ENCODE data around the gene HDHD3.
"Not testable (repeated sequence)": the region's sequence is repeated elsewhere in the genome, so short reads cannot be mapped to it uniquely, and the experiment has no call there.

Gene HDHD3

DNA sequence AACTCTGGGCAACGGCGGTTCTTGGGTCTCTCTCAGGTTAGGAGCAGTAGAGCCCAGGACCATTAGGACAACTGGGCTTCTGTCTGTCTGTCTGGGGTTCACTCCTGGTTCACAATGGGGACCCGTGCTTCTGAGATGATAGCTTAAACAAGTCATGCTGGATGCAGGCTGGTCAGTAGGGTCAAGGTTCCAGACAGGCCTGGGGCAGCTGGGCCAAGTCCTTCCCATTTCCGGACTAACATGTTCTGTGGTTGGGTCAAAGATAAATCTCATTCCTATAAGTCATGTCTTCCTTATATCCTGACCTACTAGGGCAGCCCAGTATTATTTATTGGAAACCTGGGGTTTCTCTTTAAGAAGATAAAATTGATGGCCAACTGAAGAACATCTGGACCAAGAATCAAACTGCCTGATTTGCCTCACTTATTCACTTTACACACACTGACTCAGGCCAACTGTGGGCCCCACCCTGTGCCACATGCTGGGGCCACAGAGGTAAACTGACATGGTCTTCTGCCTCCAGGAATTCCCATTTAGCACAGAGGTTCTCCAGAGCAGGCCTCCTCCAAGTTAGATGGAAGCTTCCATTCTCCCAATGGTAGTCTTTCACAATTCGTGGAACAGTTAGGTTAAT, 8.3 kb downstream of the HDHD3 start:
- POLR2A ChIA-PET = no interaction called here
- no peak for DNase-seq (ENCODE audit: low read depth, low spot score)
- H3K4me3 ChIP-seq (ENCODE audit: low read depth, low read length) = no peak overlapping the region
- TF ChIP-seq, protein P1, sequence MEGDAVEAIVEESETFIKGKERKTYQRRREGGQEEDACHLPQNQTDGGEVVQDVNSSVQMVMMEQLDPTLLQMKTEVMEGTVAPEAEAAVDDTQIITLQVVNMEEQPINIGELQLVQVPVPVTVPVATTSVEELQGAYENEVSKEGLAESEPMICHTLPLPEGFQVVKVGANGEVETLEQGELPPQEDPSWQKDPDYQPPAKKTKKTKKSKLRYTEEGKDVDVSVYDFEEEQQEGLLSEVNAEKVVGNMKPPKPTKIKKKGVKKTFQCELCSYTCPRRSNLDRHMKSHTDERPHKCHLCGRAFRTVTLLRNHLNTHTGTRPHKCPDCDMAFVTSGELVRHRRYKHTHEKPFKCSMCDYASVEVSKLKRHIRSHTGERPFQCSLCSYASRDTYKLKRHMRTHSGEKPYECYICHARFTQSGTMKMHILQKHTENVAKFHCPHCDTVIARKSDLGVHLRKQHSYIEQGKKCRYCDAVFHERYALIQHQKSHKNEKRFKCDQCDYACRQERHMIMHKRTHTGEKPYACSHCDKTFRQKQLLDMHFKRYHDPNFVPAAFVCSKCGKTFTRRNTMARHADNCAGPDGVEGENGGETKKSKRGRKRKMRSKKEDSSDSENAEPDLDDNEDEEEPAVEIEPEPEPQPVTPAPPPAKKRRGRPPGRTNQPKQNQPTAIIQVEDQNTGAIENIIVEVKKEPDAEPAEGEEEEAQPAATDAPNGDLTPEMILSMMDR (IDR thresholded peaks at IDR 0.05; ENCODE audit: insufficient read depth, low read length, missing control alignments) = no peak
- CTCF ChIA-PET = interaction anchor here (3.0 kb wide), 1 partner anchor 33 kb away, joined by 10 read pairs; the partner anchor contains the start of gene ALAD

DNA sequence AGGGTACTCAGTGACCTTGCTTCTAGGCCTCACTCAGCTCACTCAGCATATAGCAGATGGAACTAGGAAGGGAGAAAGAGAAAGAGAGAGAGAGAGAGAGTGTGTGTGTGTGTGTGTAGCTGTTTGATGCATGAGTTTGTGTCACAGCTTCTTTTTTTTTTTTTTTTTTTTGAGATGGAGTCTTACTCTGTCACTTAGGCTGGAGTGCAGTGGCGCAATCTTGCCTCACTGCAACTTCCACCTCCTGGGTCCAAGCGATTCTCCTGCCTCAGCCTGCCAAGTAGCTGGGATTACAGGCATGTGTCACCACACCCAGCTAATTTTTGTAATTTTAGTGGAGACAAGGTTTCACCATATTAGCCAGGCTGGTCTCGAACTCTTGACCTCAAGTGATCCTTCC, 11.1 kb downstream of the HDHD3 start:
- not testable (repeated sequence) for H3K4me3 ChIP-seq (ENCODE audit: low read depth, low read length); DNase-seq (ENCODE audit: low read depth, low spot score)
- ChIA-PET POLR2A (interaction anchor here (0.8 kb wide), 1 partner anchor 44 kb away, joined by 4 read pairs; the partner anchor contains the start of genes C9orf43 and POLE3), CTCF (interaction anchor here (0.9 kb wide), 2 partner anchors 10 to 40 kb away, joined by 3 to 4 read pairs; no protein-coding TSS in a partner anchor)

DNA sequence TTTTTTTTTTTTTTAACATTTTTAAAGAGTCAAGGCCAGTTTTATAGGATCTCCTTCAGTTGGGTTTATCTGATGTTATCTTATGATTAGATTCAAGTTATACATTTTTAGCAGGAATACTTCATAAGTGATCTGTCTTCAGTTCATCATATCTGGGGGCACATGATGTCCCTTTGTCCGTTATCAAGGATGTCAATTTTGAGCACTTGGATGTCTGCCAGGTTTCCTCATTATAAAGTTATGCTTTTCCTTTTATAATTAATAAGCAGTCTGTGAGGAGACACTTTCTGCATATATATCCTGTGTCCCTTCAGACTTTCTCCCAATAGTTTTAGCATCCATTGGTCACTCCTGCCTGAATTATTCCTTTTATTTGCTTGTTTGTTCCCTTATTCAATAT, 11.8 kb downstream of the HDHD3 start:
- ChIA-PET POLR2A (interaction anchor here (0.7 to 0.8 kb wide), 2 partner anchors 45 to 1766 kb away, joined by 4 read pairs; partner anchors contain the start of genes C9orf43, POLE3 and PTGR1), CTCF (interaction anchor here (0.9 to 1.8 kb wide), 2 partner anchors 9 to 37 kb away, joined by 3 to 4 read pairs; no protein-coding TSS in a partner anchor)
- no peak overlapping the region for H3K4me3 ChIP-seq (ENCODE audit: low read depth, low read length)
- no peak for DNase-seq (ENCODE audit: low read depth, low spot score)
- TF ChIP-seq, protein P1 (IDR thresholded peaks at IDR 0.05; ENCODE audit: insufficient read depth, low read length, missing control alignments) = no peak

DNA sequence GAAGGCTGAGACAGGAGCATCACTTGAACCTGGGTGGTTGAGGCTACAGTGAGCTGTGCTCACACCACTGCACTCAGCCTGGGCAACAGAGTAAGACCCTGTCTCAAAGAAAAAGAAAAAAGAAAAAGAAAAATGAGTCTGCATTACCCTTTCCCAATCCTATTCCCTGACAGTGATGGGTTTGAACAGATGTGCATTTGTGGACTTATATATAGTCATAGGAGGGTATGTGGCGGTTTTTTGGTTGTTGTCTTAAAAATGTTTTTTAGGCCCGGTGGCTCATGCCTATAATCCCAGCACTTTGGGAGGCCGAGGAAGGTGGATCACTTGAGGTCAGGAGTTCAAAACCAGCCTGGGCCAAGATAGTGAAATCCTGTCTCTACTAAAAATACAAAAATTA, 13.4 kb downstream of the HDHD3 start:
- no peak for DNase-seq (ENCODE audit: low read depth, low spot score)
- CTCF ChIA-PET = interaction anchor here (1.8 kb wide), 1 partner anchor 39 kb away, joined by 4 read pairs; no protein-coding TSS in a partner anchor
- TF ChIP-seq, protein P1 (IDR thresholded peaks at IDR 0.05; ENCODE audit: insufficient read depth, low read length, missing control alignments) = no peak
- no peak overlapping the region for H3K4me3 ChIP-seq (ENCODE audit: low read depth, low read length)
- POLR2A ChIA-PET = interaction anchor here (0.7 kb wide), 1 partner anchor 20 kb away, joined by 3 read pairs; no protein-coding TSS in a partner anchor

DNA sequence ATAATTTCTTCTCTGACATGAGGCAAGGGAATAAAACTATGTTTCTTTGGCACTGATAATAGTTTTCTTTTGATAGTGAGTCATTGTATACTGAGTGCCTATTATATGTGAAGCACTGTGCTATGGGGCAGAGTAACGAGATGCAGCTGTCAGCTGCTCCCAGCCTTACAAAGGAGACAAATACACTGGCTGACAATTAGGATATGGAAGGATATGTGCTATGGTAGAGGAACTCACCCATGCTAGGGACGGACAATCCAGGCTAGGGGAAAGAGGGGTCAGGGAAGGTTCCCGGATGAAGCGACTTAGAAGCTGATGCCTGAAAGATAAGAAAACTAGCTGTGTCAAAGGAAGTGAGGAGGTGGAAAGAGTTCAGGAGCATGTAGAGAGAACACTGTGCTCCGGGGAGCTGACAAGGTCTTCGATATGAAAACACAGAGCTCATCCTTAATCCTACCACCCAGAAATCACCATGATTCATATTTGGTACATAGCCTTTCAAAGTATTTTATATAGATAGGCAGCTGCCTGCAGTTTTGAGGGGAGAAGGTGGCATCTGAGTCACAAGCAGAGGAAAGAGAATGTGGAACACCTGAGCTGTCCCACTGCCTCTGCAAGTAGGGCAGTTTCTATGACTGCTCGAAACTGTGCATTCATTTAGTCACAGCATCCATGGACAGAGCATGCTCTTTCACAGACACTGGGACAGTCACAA, 15.3 kb downstream of the HDHD3 start:
- ChIA-PET POLR2A (interaction anchor here (0.6 kb wide), 1 partner anchor 248 kb away, joined by 5 read pairs; no protein-coding TSS in a partner anchor), CTCF (no interaction called here)
- TF ChIP-seq, protein P1 (IDR thresholded peaks at IDR 0.05; ENCODE audit: insufficient read depth, low read length, missing control alignments) = no peak
- H3K4me3 ChIP-seq (ENCODE audit: low read depth, low read length) = no peak overlapping the region
- DNase-seq (ENCODE audit: low read depth, low spot score) = no peak

DNA sequence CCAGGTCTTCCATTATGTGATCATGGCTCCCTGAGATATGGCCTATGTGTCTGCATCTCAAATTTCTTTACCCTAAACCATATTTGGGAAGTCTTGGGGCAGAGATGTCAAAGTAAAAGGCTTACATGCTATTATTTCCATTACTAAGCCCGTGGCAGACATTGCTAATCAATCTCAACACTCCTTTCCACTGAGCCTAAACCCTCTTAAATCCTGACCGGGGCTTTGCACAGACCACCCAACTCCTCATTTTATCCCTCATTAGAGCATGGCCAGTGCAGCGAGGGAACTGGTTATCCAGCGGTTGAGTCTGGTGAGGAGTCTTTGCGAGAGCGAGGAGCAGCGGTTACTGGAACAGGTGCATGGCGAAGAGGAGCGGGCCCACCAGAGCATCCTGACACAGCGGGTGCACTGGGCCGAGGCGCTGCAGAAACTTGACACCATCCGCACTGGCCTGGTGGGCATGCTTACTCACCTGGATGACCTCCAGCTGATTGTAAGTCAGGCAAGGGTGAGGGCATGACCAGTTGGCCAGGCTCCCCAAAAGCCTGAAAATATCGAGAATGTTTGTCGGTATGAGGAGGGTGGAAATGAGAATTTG, 16.4 kb downstream of the HDHD3 start:
- H3K4me3 ChIP-seq (ENCODE audit: low read depth, low read length) = no peak overlapping the region
- DNase-seq (ENCODE audit: low read depth, low spot score) = no peak
- ChIA-PET CTCF (no interaction called here), POLR2A (no interaction called here)
- TF ChIP-seq, protein P1 (IDR thresholded peaks at IDR 0.05; ENCODE audit: insufficient read depth, low read length, missing control alignments) = no peak

Data from AG04449 (cell line).